Right ventricle myocardium superior (tissue), 1 donor: ENCODE data around the gene VGLL4. TPM values are rescaled to one million over a fixed set of nuclear protein-coding genes. Genes with fewer than 3 reads are reported as not detected.

Source experiments
- ATAC-seq: fragments of 200-7000 bp; cut with Tn5 transposase; one replicate; pipeline ENCODE4 v1.9.1; 2020; ENCODE audit warnings: mild to moderate bottlenecking; ENCODE audit not compliant: poor library complexity
- DNase-seq: peaks from one replicate; pipeline ENCODE4 v3.0.0-alpha.2; 2020
- intact Hi-C: fragments of 100-400 bp; cut with DNase I; formaldehyde crosslinking; loops from one replicate; pipeline ENCODE4 v1.11.2; 2022
- total RNA-seq: library from RNA; stranded (reverse); fragmentation: NEBNext Ultra II Directional; extraction: Animal tissue kit (Norgen Biotek cat#: 25700); gene quantifications from one replicate; pipeline ENCODE4 v1.2.1, GENCODE V29; 2021
- donor health status: DM: no; HTN: yes; CAD: no; lungs with severe emphysema.

Gene VGLL4
- total RNA-seq, 1 donor from 2014 or later = 23.0 TPM

- DNase-seq (no peak), ATAC-seq (peak; percentile 44)
- intact Hi-C loops = no loop called here
Measured at GRCh38 chr3:11613319-11613718, 30.4 kb downstream of the VGLL4 start.

- no peak for ATAC-seq
- intact Hi-C loops = no loop called here
- no peak for DNase-seq
Measured at GRCh38 chr3:11612515-11613188, 31.1 kb downstream of the VGLL4 start.

GRCh38 chr3:11611341-11611799 lies 32.3 kb downstream of the VGLL4 start:
- intact Hi-C loops = no loop called here

GRCh38 chr3:11610700-11611275 lies 32.9 kb downstream of the VGLL4 start:
- no peak for DNase-seq
- no peak for ATAC-seq
- intact Hi-C loops = no loop called here

More at GRCh38 chr3:11611341-11611799, 32.3 kb downstream of the VGLL4 start:
- no peak for ATAC-seq
- DNase-seq = no peak

- ATAC-seq (peak; percentile 24), DNase-seq (peak; percentile 57)
- intact Hi-C loops = no loop called here
Measured at GRCh38 chr3:11610044-11610671, 33.6 kb downstream of the VGLL4 start.

GRCh38 chr3:11609481-11609880 lies 34.2 kb downstream of the VGLL4 start:
- intact Hi-C loops = no loop called here

GRCh38 chr3:11607816-11608215 lies 35.9 kb downstream of the VGLL4 start:
- ATAC-seq = no peak
- intact Hi-C loops = no loop called here
- no peak for DNase-seq

More at GRCh38 chr3:11609481-11609880, 34.2 kb downstream of the VGLL4 start:
- no peak for ATAC-seq
- DNase-seq = no peak

GRCh38 chr3:11606865-11607440 lies 36.8 kb downstream of the VGLL4 start:
- no peak for DNase-seq
- intact Hi-C loops = no loop called here
- no peak for ATAC-seq

- ATAC-seq (no peak), DNase-seq (no peak)
- intact Hi-C loops = no loop called here
Measured at GRCh38 chr3:11606090-11606784, 37.5 kb downstream of the VGLL4 start.

GRCh38 chr3:11605398-11605797 lies 38.3 kb downstream of the VGLL4 start:
- ATAC-seq (no peak), DNase-seq (no peak)
- intact Hi-C loops = no loop called here

- intact Hi-C loops = loop anchor here (5.0 kb wide), 1 partner anchor 38 kb away; the partner anchor contains the start of gene VGLL4
- DNase-seq (no peak), ATAC-seq (no peak)
Measured at GRCh38 chr3:11604139-11604892, 39.4 kb downstream of the VGLL4 start.

- ATAC-seq (peak; percentile 19), DNase-seq (peak; percentile 66)
- intact Hi-C loops = loop anchor here (5.0 kb wide), 1 partner anchor 39 kb away; the partner anchor contains the start of gene VGLL4
Measured at GRCh38 chr3:11603628-11604027, 40.1 kb downstream of the VGLL4 start.

- DNase-seq (no peak), ATAC-seq (no peak)
- intact Hi-C loops = loop anchor here (5.0 kb wide), 1 partner anchor 39 kb away; the partner anchor contains the start of gene VGLL4
Measured at GRCh38 chr3:11602886-11603527, 40.7 kb downstream of the VGLL4 start.

- intact Hi-C loops = loop anchor here (5.0 kb wide), 1 partner anchor 40 kb away; the partner anchor contains the start of gene VGLL4
- no peak for ATAC-seq
- no peak for DNase-seq
Measured at GRCh38 chr3:11602239-11602840, 41.4 kb downstream of the VGLL4 start.

- peak; percentile 48 for ATAC-seq
- DNase-seq = peak; percentile 76
- intact Hi-C loops = loop anchor here (5.0 kb wide), 1 partner anchor 41 kb away; the partner anchor contains the start of gene VGLL4
Measured at GRCh38 chr3:11601446-11602238, 42.1 kb downstream of the VGLL4 start.
